VCaP (cell line): ENCODE data around the gene SLC8A3.

Experiments used
- H3K27ac ChIP-seq: fragments of 450-650 bp; 2 replicates; pipeline ENCODE4 v1.5.1; 2017
- CTCF ChIP-seq: fragments of 450-650 bp; conservative IDR thresholded peaks from 2 replicates; pipeline ENCODE4 v1.5.1; 2017; ENCODE audit warnings: mild to moderate bottlenecking, moderate library complexity

SLC8A3 gene

GRCh38 chr14:70186900-70187451 lies 1.8 kb downstream of the SLC8A3 start:
- TF ChIP-seq CTCF, result no peak
- no peak overlapping the region for H3K27ac ChIP-seq

DNA sequence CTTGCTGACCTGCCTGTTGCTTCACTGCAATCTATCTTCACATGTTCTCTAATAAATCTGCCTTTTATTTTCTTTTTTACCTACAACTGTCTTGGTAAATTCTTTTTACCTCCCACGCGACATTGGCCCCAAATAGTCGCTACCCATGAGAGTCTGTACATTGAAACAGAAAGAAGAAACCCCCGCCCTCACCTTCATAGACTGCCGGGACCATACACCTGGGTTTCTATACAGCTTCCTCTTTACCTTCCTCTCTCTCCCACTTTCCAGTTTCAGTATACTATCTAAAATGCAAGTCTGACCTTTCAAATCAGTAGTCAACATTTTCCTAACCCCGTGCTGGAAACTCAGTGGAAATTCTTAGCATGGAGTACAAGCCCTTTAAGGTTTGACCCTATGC lies 4.8 kb downstream of the SLC8A3 start:
- no peak for TF ChIP-seq CTCF
- H3K27ac ChIP-seq, result no peak overlapping the region

DNA sequence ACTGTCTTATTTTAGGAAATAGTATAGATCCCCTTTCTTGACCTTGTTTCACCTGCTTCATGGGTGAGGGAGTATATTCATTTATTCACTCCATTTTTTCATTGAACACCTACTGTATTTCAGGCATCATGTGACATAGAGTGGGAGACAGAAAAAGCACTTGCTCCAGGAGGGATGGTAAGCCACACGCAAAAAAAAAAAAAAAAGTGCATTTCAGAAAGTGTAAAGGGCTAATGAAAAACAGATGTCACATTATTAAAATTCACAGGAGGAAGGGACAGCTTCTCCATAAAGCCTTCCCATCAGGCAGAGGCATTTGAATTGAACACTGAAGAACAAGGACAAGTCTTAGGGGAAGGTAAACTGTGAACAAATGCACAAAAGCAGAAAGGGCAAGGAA lies 7.5 kb downstream of the SLC8A3 start:
- no peak for TF ChIP-seq CTCF
- H3K27ac ChIP-seq, result no peak overlapping the region

GRCh38 chr14:70180718-70181117 lies 8.0 kb downstream of the SLC8A3 start:
- H3K27ac ChIP-seq, result no peak overlapping the region
- TF ChIP-seq CTCF, result no peak

DNA sequence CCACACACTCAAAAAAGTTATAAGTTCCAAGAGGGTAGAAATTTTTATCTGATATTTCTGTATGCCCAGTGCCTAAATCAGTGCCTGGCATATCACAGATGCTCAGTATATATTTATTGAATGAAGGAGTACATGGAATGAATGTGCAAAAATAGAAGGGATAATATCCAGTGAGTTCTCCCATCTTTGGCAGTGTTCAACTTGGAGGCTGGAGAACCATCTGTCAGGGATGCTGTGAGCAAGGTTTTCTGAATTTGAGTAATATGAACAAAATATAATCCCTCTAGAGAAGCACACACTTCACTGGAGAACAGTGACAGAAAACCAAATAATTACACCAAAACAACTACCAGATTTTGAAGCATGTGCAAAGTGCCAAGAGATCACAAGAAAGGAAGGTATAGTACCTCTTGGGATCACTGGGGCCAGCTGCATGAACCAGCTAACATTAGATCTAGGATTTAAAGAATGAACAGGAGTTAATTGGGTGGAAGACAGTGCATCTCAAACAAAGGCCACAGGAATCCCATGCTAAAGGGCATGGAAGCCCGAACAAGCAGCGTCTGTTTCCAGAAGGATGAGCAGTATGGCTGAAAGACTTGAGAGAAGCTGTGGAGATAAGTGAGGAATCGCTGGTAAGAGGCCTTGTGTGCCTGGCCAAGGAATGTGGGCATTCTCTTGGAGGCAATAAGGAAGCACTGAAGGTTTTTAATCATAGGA lies 11.5 kb downstream of the SLC8A3 start:
- TF ChIP-seq CTCF, result no peak
- H3K27ac ChIP-seq, result no peak overlapping the region

DNA sequence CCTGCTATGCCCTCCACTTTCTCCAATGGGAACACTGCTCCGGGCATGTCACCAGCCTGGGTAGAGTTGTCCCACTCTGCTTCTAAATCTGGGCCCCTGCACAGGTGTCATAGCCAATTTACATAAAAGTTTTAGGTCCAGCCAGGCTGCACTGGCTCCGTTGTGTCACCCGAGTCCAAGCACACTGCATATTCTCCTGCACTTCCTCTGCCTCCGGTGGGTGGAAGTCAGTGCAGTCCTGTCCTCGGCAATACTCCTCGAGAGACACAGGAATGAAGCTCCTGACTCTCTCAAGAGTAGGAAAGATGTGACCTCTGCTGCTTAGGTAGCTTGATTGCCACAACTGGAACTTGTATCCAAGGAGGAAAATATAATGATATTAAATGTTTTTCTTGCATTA lies 15.2 kb downstream of the SLC8A3 start:
- no peak for TF ChIP-seq CTCF
- no peak overlapping the region for H3K27ac ChIP-seq

DNA sequence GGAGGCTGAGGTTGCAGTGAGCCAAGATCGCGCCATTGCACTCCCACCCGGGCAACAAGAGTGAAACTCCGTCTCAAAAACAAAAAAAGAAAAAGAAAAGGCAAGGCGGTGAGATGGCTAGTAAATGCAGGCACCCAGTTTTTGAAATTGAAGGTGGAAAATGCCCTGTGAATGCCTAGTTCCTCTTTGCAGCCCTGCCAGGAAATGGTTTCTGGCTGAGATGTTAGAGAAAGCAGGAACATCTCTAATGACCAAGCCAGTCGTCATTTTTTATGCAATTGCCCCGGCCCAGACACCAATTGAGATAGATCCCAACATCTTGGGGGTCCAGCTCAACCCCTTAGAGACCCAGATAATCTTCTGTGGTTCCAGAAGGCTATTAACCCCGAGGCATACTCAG lies 17.0 kb downstream of the SLC8A3 start:
- no peak overlapping the region for H3K27ac ChIP-seq
- TF ChIP-seq CTCF, result no peak
